Effector memory CD4-positive, alpha-beta T cell (primary cell): ENCODE results near the gene FGA.

ENCODE experiments used
- DNase-seq, 3 donors: peaks; one replicate each; pipeline ENCODE4 v3.0.0-alpha.2; 2020
- H3K27ac ChIP-seq: 2 replicates; pipeline ENCODE4 v1.7.0; 2013; ENCODE audit warnings: mild to moderate bottlenecking, low read length, moderate library complexity; ENCODE audit not compliant: insufficient read depth, poor library complexity, severe bottlenecking
- H3K27me3 ChIP-seq: replicated peaks from 2 replicates; pipeline ENCODE4 v1.7.0; 2013; ENCODE audit warnings: mild to moderate bottlenecking, low read length; ENCODE audit not compliant: insufficient read depth, control insufficient read depth, poor library complexity, severe bottlenecking
- H3K36me3 ChIP-seq: 2 replicates; pipeline ENCODE4 v1.7.0; 2013; ENCODE audit warnings: mild to moderate bottlenecking, low read length, moderate library complexity; ENCODE audit not compliant: control insufficient read depth, insufficient read depth
- H3K4me1 ChIP-seq: 2 replicates; pipeline ENCODE4 v1.7.0; 2013; ENCODE audit warnings: low read length, mild to moderate bottlenecking; ENCODE audit not compliant: control insufficient read depth, insufficient read depth, poor library complexity, severe bottlenecking
- H3K4me3 ChIP-seq: 2 replicates; pipeline ENCODE4 v1.7.0; 2013; ENCODE audit warnings: low read length, low read depth, mild to moderate bottlenecking; ENCODE audit not compliant: insufficient read depth, poor library complexity, severe bottlenecking
- H3K9me3 ChIP-seq: 2 replicates; pipeline ENCODE4 v1.7.0; 2013; ENCODE audit warnings: mild to moderate bottlenecking, low read length, moderate library complexity; ENCODE audit not compliant: control insufficient read depth

The FGA gene

GRCh38 chr4:154582723-154583122 is 7.8 kb downstream of the FGA start:
- H3K27me3 ChIP-seq = no peaks in the 10 kb centered on the region
- DNase-seq = no peak
- H3K4me3 ChIP-seq = no peak overlapping the region
- H3K27ac ChIP-seq = no peak overlapping the region
- no peaks in the 10 kb centered on the region for H3K36me3 ChIP-seq
- H3K4me1 ChIP-seq = no peaks in the 10 kb centered on the region
- H3K9me3 ChIP-seq = no peaks in the 10 kb centered on the region

GRCh38 chr4:154579927-154580326 is 10.6 kb downstream of the FGA start:
- Histone ChIP-seq H3K4me1 (no peaks in the 10 kb centered on the region), H3K4me3 (no peak overlapping the region), H3K9me3 (no peaks in the 10 kb centered on the region), H3K27me3 (no peaks in the 10 kb centered on the region), H3K27ac (no peak overlapping the region), H3K36me3 (no peaks in the 10 kb centered on the region)
- DNase-seq = no peak

GRCh38 chr4:154578919-154579318 is 11.6 kb downstream of the FGA start:
- Histone ChIP-seq H3K4me3 (no peak overlapping the region), H3K36me3 (no peaks in the 10 kb centered on the region), H3K27me3 (no peaks in the 10 kb centered on the region), H3K9me3 (no peaks in the 10 kb centered on the region), H3K4me1 (no peaks in the 10 kb centered on the region), H3K27ac (no peak overlapping the region)
- DNase-seq = no peak

GRCh38 chr4:154577324-154577723 is 13.2 kb downstream of the FGA start:
- Histone ChIP-seq H3K4me1 (no peaks in the 10 kb centered on the region), H3K36me3 (no peaks in the 10 kb centered on the region), H3K9me3 (no peaks in the 10 kb centered on the region), H3K4me3 (no peak overlapping the region), H3K27ac (no peak overlapping the region), H3K27me3 (no peaks in the 10 kb centered on the region)
- DNase-seq = no peak

GRCh38 chr4:154574311-154574710 is 16.2 kb downstream of the FGA start:
- no peaks in the 10 kb centered on the region for H3K9me3 ChIP-seq
- H3K4me1 ChIP-seq = no peaks in the 10 kb centered on the region
- no peak overlapping the region for H3K4me3 ChIP-seq
- no peak for DNase-seq
- no peaks in the 10 kb centered on the region for H3K27me3 ChIP-seq
- H3K36me3 ChIP-seq = no peaks in the 10 kb centered on the region
- no peak overlapping the region for H3K27ac ChIP-seq

- H3K4me1 ChIP-seq = no peaks in the 10 kb centered on the region
- no peak overlapping the region for H3K4me3 ChIP-seq
- no peaks in the 10 kb centered on the region for H3K36me3 ChIP-seq
- no peaks in the 10 kb centered on the region for H3K27me3 ChIP-seq
- H3K9me3 ChIP-seq = no peaks in the 10 kb centered on the region
- no peak for DNase-seq
- no peak overlapping the region for H3K27ac ChIP-seq
These were observed 17.2 kb downstream of the FGA start for GRCh38 chr4:154573190-154573870.

GRCh38 chr4:154569584-154569983 is 21.0 kb downstream of the FGA start:
- no peak for DNase-seq
- no peaks in the 10 kb centered on the region for H3K27me3 ChIP-seq
- H3K4me1 ChIP-seq = no peaks in the 10 kb centered on the region

GRCh38 chr4:154569028-154569427 is 21.5 kb downstream of the FGA start:
- no peaks in the 10 kb centered on the region for H3K4me1 ChIP-seq
- no peak for DNase-seq
- no peaks in the 10 kb centered on the region for H3K9me3 ChIP-seq
- H3K27me3 ChIP-seq = no peaks in the 10 kb centered on the region
- no peak overlapping the region for H3K4me3 ChIP-seq
- no peaks in the 10 kb centered on the region for H3K36me3 ChIP-seq
- H3K27ac ChIP-seq = no peak overlapping the region

More at GRCh38 chr4:154569584-154569983, 21.0 kb downstream of the FGA start:
- Histone ChIP-seq H3K36me3 (no peaks in the 10 kb centered on the region), H3K4me3 (no peak overlapping the region), H3K9me3 (no peaks in the 10 kb centered on the region), H3K27ac (no peak overlapping the region)

GRCh38 chr4:154566639-154567204 is 23.8 kb downstream of the FGA start:
- Histone ChIP-seq H3K4me1 (no peaks in the 10 kb centered on the region), H3K9me3 (no peaks in the 10 kb centered on the region), H3K27ac (no peak overlapping the region), H3K27me3 (no peaks in the 10 kb centered on the region), H3K36me3 (no peaks in the 10 kb centered on the region), H3K4me3 (no peak overlapping the region)
- no peak for DNase-seq

- no peak overlapping the region for H3K4me3 ChIP-seq
- H3K9me3 ChIP-seq = no peaks in the 10 kb centered on the region
- no peak overlapping the region for H3K27ac ChIP-seq
- no peak for DNase-seq
- H3K27me3 ChIP-seq = no peaks in the 10 kb centered on the region
- no peaks in the 10 kb centered on the region for H3K4me1 ChIP-seq
- H3K36me3 ChIP-seq = no peaks in the 10 kb centered on the region
These were observed 24.8 kb downstream of the FGA start for GRCh38 chr4:154565704-154566103.
